GM19463 (cell line): ENCODE data around the gene GJA1.
"Not testable (repeated sequence)": the region's sequence is repeated elsewhere in the genome, so short reads cannot be mapped to it uniquely, and the experiment has no call there.

Source experiments
- ATAC-seq: cut with Tn5 transposase; IDR thresholded peaks from one replicate; pipeline ENCODE4 v1.9.1; 2021; ENCODE audit warnings: mild to moderate bottlenecking, moderate library complexity; ENCODE audit not compliant: unreplicated experiment

The GJA1 gene

GRCh38 chr6:121435444-121436069, at the start of gene GJA1:
TSS of gene GJA1 (plus strand) at chr6:121435646. CDS start at chr6:121446848, 11,202 bp downstream.
- no peak for ATAC-seq

GRCh38 chr6:121386551-121386950, 48.9 kb upstream of the GJA1 start:
- not testable (repeated sequence) for ATAC-seq

- ATAC-seq, result no peak
Measured at GRCh38 chr6:121389419-121389818, 46.0 kb upstream of the GJA1 start.

- ATAC-seq, result no peak
Measured at GRCh38 chr6:121393731-121394505, 41.5 kb upstream of the GJA1 start.

- ATAC-seq, result no peak
Measured at GRCh38 chr6:121395736-121396135, 39.7 kb upstream of the GJA1 start.

- not testable (repeated sequence) for ATAC-seq
Measured at GRCh38 chr6:121397188-121397587, 38.3 kb upstream of the GJA1 start.

GRCh38 chr6:121398127-121398526, 37.3 kb upstream of the GJA1 start:
- no peak for ATAC-seq

- no peak for ATAC-seq
Measured at GRCh38 chr6:121399966-121400365, 35.5 kb upstream of the GJA1 start.

- ATAC-seq, result no peak
Measured at GRCh38 chr6:121403964-121404363, 31.5 kb upstream of the GJA1 start.

GRCh38 chr6:121405306-121405705, 30.1 kb upstream of the GJA1 start:
- no peak for ATAC-seq

GRCh38 chr6:121408321-121408720, 27.1 kb upstream of the GJA1 start:
- no peak for ATAC-seq

GRCh38 chr6:121413879-121414278, 21.6 kb upstream of the GJA1 start:
- ATAC-seq, result no peak

- ATAC-seq, result no peak
Measured at GRCh38 chr6:121418346-121418745, 17.1 kb upstream of the GJA1 start.

- no peak for ATAC-seq
Measured at GRCh38 chr6:121426686-121427085, 8.8 kb upstream of the GJA1 start.

GRCh38 chr6:121428872-121429756, 6.3 kb upstream of the GJA1 start:
- no peak for ATAC-seq

GRCh38 chr6:121430514-121431460, 4.7 kb upstream of the GJA1 start:
- ATAC-seq, result no peak

GRCh38 chr6:121431776-121432175, 3.7 kb upstream of the GJA1 start:
- not testable (repeated sequence) for ATAC-seq

- ATAC-seq, result no peak
Measured at GRCh38 chr6:121434037-121434770, 1.2 kb upstream of the GJA1 start.

GRCh38 chr6:121436274-121436857, 920 bp downstream of the GJA1 start:
- no peak for ATAC-seq
